HG03060 (cell line): ENCODE data around the gene EMC8.
"Not testable (repeated sequence)": the region's sequence is repeated elsewhere in the genome, so short reads cannot be mapped to it uniquely, and the experiment has no call there.

Source experiments
- ATAC-seq: cut with Tn5 transposase; IDR thresholded peaks from one replicate; pipeline ENCODE4 v1.9.1; 2021; ENCODE audit warnings: low read depth, moderate number of reproducible peaks; ENCODE audit not compliant: unreplicated experiment

Gene EMC8

GRCh38 chr16:85799497-85800320, at the start of gene EMC8, which contains the start of gene COX4I1:
TSS of gene EMC8 (minus strand) at chr16:85799544. CDS start at chr16:85799295, 249 bp downstream.
TSS of gene COX4I1 (plus strand) at chr16:85799695. CDS start at chr16:85801206, 1,511 bp downstream.
- peak; percentile 62 for ATAC-seq

- no peak for ATAC-seq
These were observed 49.6 kb upstream of the EMC8 start for GRCh38 chr16:85848986-85849385.

- ATAC-seq: no peak
These were observed 48.6 kb upstream of the EMC8 start for GRCh38 chr16:85847681-85848601.

- ATAC-seq: no peak
These were observed 47.7 kb upstream of the EMC8 start for GRCh38 chr16:85847036-85847435.

GRCh38 chr16:85846461-85846860, 47.1 kb upstream of the EMC8 start:
- ATAC-seq: no peak

GRCh38 chr16:85845266-85845665, 45.9 kb upstream of the EMC8 start:
- no peak for ATAC-seq

GRCh38 chr16:85844786-85845185, 45.4 kb upstream of the EMC8 start:
- ATAC-seq: no peak

GRCh38 chr16:85844169-85844481, 44.8 kb upstream of the EMC8 start:
- no peak for ATAC-seq

- no peak for ATAC-seq
These were observed 44.3 kb upstream of the EMC8 start for GRCh38 chr16:85843471-85844168.

GRCh38 chr16:85842848-85843247, 43.5 kb upstream of the EMC8 start:
- ATAC-seq: no peak

GRCh38 chr16:85842435-85842834, 43.1 kb upstream of the EMC8 start:
- no peak for ATAC-seq

- no peak for ATAC-seq
These were observed 41.5 kb upstream of the EMC8 start for GRCh38 chr16:85840801-85841200.

GRCh38 chr16:85840395-85840794, 41.1 kb upstream of the EMC8 start:
- ATAC-seq: no peak

- ATAC-seq: no peak
These were observed 40.4 kb upstream of the EMC8 start for GRCh38 chr16:85839681-85840240.

- no peak for ATAC-seq
These were observed 39.7 kb upstream of the EMC8 start for GRCh38 chr16:85838876-85839585.

GRCh38 chr16:85838381-85838780, 39.0 kb upstream of the EMC8 start:
- ATAC-seq: no peak

GRCh38 chr16:85837654-85838053, 38.3 kb upstream of the EMC8 start:
- ATAC-seq: not testable (repeated sequence)

- ATAC-seq: no peak
These were observed 37.6 kb upstream of the EMC8 start for GRCh38 chr16:85836706-85837582.
